ENCODE results near the gene ANKRD52. TPM values are rescaled to one million over a fixed set of nuclear protein-coding genes. Genes with fewer than 3 reads are reported as not detected.
"Not testable (repeated sequence)": the region's sequence is repeated elsewhere in the genome, so short reads cannot be mapped to it uniquely, and the experiment has no call there.

The ANKRD52 gene
- total RNA-seq, 2 donors from 2014 or later, result 46.7 to 50.7 TPM

DNA sequence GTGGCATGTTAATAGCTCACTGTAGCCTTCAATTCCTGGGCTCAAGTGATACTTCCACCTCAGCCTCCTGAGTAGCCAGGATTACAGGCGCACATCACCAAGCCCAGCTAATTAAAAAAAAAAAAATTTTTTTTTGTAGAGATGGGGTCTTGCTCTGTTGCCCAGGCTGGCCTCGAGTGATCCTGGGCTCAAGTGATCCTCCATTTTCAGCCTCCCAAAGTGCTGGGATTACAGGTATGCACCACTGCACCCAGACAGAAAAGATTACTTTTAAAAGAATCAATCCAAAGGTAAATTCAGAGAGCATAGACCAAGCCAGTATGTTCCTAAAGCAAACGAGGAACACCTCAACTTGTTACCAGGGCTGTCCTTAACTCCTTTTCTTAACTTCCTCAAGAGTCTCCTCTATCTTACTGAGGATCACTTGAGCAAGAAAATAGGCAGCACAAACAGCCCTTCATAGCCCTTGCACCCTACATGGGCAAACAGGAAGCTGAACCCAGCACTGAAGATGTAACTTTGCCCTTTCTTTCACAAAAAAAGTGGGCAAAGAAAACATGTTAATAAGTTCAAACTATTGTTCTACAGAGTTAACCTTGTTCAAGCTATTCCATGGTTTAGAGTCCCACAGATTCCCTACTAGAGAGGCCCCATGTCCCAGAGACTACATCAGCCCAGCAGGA lies 30.7 kb upstream of the ANKRD52 start:
- no peaks in the 10 kb centered on the region for H3K27me3 Mint-ChIP-seq (ENCODE audit: low read depth)

DNA sequence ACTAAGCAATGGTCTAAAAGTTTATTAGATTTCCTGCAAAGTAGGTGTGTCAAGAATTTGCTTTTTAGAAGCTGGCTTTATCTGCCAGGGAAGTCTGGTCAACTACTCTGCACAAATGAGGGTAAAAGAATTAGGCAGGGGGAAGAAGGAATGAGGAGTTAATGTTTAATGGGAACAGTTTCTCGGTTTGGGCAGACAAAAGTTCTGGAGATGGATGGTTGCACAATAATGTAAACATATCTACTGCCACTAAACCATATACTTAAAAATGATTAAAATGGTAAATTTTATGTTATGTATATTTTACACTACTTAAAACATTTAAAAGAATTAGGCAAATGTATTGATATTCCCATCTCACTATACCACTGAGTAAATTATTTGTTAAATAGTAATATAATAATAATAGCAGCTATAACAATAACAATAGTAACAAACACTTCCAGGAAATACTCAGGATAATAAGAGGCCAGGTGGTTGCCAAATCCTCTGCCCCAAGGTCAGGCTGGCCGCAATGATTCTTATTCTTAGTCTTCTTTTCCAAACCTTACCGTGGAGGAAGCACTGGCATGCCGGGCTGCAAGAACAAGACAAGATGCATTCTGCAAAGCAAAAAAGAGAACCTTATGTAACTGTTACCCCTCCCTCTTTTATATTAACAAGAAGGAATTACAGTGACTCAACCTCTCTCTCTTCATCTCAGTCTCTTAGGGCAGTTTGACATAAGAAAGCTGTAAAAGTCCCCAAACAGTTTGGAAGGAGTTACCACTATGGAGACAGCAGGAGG lies 28.1 kb upstream of the ANKRD52 start:
- H3K4me1 Mint-ChIP-seq (ENCODE audit: low read depth), result peaks cover 14% of the 10 kb centered on the region
- no peaks in the 10 kb centered on the region for H3K27me3 Mint-ChIP-seq (ENCODE audit: low read depth)
- no peak for DNase-seq
- H3K27ac Mint-ChIP-seq, result no peak overlapping the region
- ATAC-seq (replicated peaks in 1 of 2), result no peak
- H3K4me3 Mint-ChIP-seq, result no peak overlapping the region
- H3K36me3 Mint-ChIP-seq (ENCODE audit: insufficient read depth in 2 of 2), result peaks cover 12 to 29% of the 10 kb centered on the region in 2 donors
- H3K9me3 Mint-ChIP-seq, result no peaks in the 10 kb centered on the region

More for the DNA sequence above, 30.7 kb upstream of the ANKRD52 start:
- no peak for ATAC-seq (replicated peaks in 1 of 2)
- Mint-ChIP-seq H3K27ac (peak overlapping the region; percentile 33), H3K36me3 (ENCODE audit: insufficient read depth in 2 of 2) (peaks cover 4 to 17% of the 10 kb centered on the region in 2 donors), H3K9me3 (no peaks in the 10 kb centered on the region), H3K4me3 (no peak overlapping the region), H3K4me1 (ENCODE audit: low read depth) (peaks cover 35% of the 10 kb centered on the region)
- DNase-seq, result no peak

DNA sequence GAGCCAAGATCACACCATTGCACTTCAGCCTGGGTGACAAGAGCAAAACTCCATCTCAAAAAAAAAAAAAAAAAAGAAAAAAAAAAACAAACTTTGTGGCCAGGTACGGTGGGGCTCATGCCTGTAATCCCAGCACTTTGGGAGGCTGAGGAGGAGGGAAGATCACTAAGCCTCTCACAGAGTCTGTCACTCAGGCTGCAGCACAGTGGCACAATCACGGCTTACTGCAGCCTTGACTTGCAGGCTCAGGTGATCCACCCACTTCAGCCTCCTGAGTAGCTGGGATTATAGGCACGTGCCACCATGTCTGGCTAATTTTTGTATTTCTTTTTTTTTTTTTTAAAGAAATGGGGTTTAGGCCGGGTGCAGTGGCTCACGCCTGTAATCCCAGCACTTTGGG lies 26.1 kb upstream of the ANKRD52 start:
- not testable (repeated sequence) for H3K27ac Mint-ChIP-seq; H3K4me1 Mint-ChIP-seq (ENCODE audit: low read depth); ATAC-seq (replicated peaks in 1 of 2); H3K27me3 Mint-ChIP-seq (ENCODE audit: low read depth); H3K9me3 Mint-ChIP-seq; H3K4me3 Mint-ChIP-seq; DNase-seq
- peaks cover 13 to 27% of the 10 kb centered on the region in 2 donors for H3K36me3 Mint-ChIP-seq (ENCODE audit: insufficient read depth in 2 of 2)

DNA sequence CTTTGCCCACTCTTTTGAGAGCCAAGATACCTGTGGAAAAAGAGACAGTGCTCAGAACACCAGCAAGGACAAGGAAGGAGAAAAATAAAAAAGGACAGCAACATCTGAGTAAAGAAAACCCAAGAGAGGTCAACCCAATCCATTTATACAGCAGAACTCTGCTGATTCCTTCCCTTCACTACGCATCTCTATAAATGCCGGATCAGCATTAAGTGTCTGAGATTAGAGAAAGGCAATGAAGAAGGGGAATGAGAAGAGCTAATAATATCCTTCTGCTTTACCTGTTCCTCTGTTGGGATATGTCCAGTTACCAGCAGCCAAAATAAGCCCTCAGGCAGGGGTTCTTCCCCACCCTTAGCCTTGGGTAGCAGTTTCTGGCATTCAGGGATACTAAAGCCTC lies 24.4 kb upstream of the ANKRD52 start:
- Mint-ChIP-seq H3K9me3 (no peaks in the 10 kb centered on the region), H3K27ac (no peak overlapping the region), H3K27me3 (ENCODE audit: low read depth) (no peaks in the 10 kb centered on the region), H3K36me3 (ENCODE audit: insufficient read depth in 2 of 2) (peaks cover 13 to 30% of the 10 kb centered on the region in 2 donors), H3K4me3 (no peak overlapping the region), H3K4me1 (ENCODE audit: low read depth) (no peaks in the 10 kb centered on the region)
- DNase-seq (no peak), ATAC-seq (replicated peaks in 1 of 2) (no peak)

DNA sequence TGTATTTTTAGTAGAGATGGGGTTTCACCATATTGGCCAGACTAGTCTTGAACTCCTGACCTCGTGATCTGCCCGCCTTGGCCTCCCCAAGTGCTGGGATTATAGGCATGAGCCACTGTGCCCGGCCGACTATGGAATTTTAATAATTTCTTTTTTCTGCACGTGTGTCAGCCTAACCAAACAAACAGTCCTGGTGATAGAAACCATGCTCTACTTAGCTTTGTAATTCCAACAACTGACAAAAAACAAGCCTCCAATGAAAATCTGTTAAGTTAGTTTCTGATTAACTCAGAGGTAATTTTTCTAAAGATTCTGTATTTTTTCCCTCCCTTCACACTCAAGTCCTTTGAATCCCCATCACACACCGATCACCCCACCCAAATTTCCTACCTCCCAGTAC lies 23.8 kb upstream of the ANKRD52 start:
- no peaks in the 10 kb centered on the region for H3K27me3 Mint-ChIP-seq (ENCODE audit: low read depth)
- no peaks in the 10 kb centered on the region for H3K9me3 Mint-ChIP-seq
- ATAC-seq (replicated peaks in 1 of 2) (no peak), DNase-seq (no peak)
- peak overlapping the region; percentile 71 for H3K27ac Mint-ChIP-seq
- H3K4me3 Mint-ChIP-seq, result no peak overlapping the region
- H3K36me3 Mint-ChIP-seq (ENCODE audit: insufficient read depth in 2 of 2), result peaks cover 13 to 30% of the 10 kb centered on the region in 2 donors
- H3K4me1 Mint-ChIP-seq (ENCODE audit: low read depth), result no peaks in the 10 kb centered on the region

DNA sequence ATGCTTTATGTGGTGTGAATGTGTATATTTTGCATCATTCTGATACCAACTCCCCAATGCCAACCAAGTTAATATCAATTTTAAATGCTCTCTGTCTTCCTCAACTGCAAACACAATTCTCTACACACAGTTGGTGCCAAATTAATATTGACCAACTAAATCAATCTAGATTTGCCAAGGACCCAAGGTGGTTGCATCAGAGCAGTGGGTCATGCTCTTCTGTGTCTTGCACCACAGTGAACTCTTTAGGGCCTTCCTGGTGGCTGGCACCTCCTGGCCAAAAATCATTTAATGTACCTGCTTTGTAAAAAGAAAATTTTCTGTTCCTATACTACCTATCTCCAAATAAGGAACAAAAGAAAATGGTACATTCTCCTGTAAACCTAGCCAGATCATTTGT lies 22.7 kb upstream of the ANKRD52 start:
- no peaks in the 10 kb centered on the region for H3K27me3 Mint-ChIP-seq (ENCODE audit: low read depth)
- H3K4me3 Mint-ChIP-seq, result no peak overlapping the region
- H3K4me1 Mint-ChIP-seq (ENCODE audit: low read depth), result no peaks in the 10 kb centered on the region
- peaks cover 14 to 32% of the 10 kb centered on the region in 2 donors for H3K36me3 Mint-ChIP-seq (ENCODE audit: insufficient read depth in 2 of 2)
- no peak for DNase-seq
- ATAC-seq (replicated peaks in 1 of 2), result no peak
- no peaks in the 10 kb centered on the region for H3K9me3 Mint-ChIP-seq
- peak overlapping the region; percentile 16 for H3K27ac Mint-ChIP-seq

DNA sequence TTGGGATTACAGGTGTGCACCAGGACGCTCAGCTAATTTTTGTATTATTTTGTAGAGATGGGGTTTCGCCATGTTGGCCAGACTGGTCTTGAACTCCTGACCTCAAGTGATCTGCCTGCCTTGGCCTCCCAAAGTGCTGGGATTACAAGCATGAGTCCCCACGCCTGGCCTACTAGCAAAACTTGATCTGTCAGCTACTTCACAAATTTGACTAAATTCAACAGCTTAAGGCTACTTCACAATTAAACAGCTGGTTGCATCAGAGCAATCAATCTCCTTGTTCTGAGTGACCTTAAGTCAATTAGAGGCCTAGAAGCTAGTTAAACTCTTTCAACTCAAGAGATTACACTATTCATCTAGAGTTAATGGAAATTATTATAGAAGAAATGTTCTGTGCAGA lies 20.7 kb upstream of the ANKRD52 start:
- Mint-ChIP-seq H3K9me3 (no peaks in the 10 kb centered on the region), H3K36me3 (ENCODE audit: insufficient read depth in 2 of 2) (peaks cover 12 to 33% of the 10 kb centered on the region in 2 donors), H3K27ac (no peak overlapping the region), H3K4me3 (no peak overlapping the region), H3K4me1 (ENCODE audit: low read depth) (no peaks in the 10 kb centered on the region), H3K27me3 (ENCODE audit: low read depth) (no peaks in the 10 kb centered on the region)
- ATAC-seq (replicated peaks in 1 of 2) (no peak), DNase-seq (no peak)

DNA sequence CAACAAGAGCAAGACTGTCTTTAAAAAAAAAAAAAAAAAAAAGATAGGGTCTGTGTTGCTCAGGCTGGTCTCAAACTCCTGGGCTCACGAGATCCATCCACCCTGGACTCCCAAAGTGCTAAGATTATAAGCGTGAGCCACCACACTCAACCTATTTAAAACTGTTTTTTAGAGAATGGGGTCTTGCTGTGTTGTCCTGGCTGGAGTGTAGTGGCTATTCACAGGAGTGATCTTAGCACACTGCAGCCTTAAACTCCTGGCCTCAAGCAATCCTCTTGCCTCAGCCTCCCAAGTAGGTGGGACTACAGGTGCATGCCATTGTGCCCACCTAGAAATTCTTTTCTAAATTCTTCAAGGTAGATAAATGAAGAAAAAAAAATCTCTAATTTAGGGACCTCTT lies 16.1 kb upstream of the ANKRD52 start:
- Mint-ChIP-seq H3K9me3 (no peaks in the 10 kb centered on the region), H3K27ac (no peak overlapping the region), H3K4me3 (no peak overlapping the region), H3K27me3 (ENCODE audit: low read depth) (no peaks in the 10 kb centered on the region), H3K4me1 (ENCODE audit: low read depth) (no peaks in the 10 kb centered on the region), H3K36me3 (ENCODE audit: insufficient read depth in 2 of 2) (peaks cover 6 to 24% of the 10 kb centered on the region in 2 donors)
- ATAC-seq (replicated peaks in 1 of 2) (no peak), DNase-seq (no peak)

DNA sequence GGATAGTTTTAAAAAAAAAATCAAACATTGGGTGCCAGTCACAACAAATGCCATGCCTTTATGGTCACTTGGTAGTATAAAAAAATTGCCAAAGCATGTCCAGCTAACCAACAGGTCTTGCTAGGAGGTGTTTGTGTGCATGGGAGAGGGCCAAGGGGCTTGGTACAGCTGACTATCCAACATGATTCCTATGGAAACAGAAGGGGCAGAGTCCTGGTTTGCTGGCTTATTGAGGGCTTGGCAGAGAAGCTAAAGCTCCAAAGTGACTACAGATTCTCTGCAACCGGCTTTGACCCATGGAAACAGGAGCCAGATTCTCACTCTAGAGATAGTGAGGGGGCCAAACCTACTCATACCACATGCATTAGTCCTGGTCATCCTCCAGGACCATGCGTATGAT lies 14.3 kb upstream of the ANKRD52 start:
- ATAC-seq (replicated peaks in 1 of 2); H3K27ac Mint-ChIP-seq; DNase-seq; H3K27me3 Mint-ChIP-seq (ENCODE audit: low read depth); H3K4me1 Mint-ChIP-seq (ENCODE audit: low read depth); H3K4me3 Mint-ChIP-seq; H3K9me3 Mint-ChIP-seq: not testable (repeated sequence)
- peaks cover 6 to 21% of the 10 kb centered on the region in 2 donors for H3K36me3 Mint-ChIP-seq (ENCODE audit: insufficient read depth in 2 of 2)

DNA sequence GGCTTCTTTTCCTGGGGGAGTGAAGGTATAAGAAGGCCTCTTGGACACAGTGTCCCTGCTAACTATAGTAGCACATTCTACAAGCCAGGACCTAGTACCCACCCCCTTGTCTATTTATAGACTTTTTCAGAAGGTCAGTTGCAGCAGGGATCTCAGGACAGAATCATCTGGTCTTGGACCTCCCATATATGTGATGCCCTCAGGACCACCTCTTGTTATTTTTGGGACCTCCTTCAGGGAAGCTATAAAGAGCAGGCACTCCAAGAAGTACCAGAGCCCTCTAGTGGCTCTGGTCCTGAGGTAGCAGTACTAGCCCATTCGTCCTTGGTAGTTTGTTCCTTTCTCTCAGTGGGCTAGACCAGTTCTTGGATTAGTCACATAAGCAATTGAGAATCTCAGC lies 12.8 kb upstream of the ANKRD52 start:
- Mint-ChIP-seq H3K4me3 (no peak overlapping the region), H3K4me1 (ENCODE audit: low read depth) (peaks cover 16% of the 10 kb centered on the region), H3K36me3 (ENCODE audit: insufficient read depth in 2 of 2) (peaks cover 6 to 20% of the 10 kb centered on the region in 2 donors), H3K27me3 (ENCODE audit: low read depth) (no peaks in the 10 kb centered on the region), H3K9me3 (no peaks in the 10 kb centered on the region), H3K27ac (peak overlapping the region; percentile 71)
- ATAC-seq (replicated peaks in 1 of 2) (no peak), DNase-seq (no peak)

DNA sequence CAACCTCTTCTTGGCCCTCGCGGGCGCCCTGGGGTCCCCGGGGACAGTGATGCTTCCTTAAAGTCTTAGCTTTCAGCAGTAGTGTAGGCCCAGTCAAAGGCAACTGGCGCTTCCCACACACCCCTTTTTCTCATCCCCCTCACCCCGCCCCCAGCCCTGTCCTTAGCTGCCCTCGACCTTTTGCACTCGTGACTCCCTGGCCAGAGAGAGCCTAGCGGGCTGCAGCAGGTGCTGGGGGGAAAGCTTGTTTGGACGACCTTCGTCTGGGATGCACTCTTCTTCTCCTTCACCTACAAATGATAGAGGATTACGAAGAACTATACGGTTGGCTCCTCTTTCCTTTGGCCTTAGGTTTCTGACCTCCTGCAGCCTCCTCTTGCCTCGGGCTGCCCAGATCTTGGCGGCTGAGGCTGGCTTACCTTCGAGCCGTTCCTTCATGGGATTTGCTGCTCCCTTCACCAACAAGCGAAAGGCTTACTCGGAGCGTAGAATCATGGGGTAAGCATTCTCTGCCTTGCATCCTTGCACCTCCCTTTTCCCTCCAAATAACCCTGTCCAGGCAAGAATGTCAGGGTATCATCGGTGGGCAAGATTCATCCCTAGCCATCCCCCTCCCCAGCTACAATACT lies 9.4 kb upstream of the ANKRD52 start:
- H3K27ac Mint-ChIP-seq, result peak overlapping the region; percentile 67
- no peak for DNase-seq
- no peaks in the 10 kb centered on the region for H3K27me3 Mint-ChIP-seq (ENCODE audit: low read depth)

DNA sequence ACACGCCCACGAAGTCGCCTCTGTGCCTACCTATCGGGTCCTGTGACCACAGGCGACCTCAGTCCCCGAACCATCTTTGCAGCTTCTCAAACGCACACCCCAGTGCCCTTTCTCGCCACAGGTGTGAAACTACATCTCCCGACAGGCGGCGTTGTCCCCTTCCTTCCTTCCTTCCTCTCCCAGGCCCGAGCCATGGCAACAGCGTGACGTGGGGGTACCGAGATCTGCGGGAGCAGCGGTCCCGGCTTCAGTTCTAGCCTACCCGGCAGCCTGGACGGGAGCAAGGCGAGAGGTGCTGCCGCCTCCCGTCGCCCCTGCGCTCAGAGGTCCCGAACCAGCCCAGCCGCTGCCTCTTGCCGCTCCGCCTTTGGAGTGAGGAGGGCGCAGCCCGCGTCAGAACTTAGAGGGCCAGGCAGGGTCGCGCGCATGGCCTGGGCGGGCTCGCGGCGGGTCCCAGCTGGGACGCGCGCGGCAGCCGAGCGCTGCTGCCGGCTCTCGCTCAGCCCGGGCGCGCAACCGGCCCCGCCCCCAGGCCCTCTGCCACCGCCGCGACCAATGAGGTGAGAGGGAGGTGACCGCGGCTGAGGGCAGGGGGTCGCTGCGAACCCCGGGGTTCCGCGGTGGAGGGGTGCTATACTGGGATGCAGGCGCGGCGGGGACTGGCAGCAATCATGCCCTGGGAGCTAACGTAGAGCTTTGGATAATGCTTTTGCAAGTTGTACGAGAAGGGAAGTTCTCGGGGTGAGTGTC lies 8.7 kb upstream of the ANKRD52 start, which contains the start of gene COQ10A:
COQ10A (plus strand) TSS at position 250 of the 750 bp plus-strand sequence; CDS start at position 427, 177 bp downstream.
- Mint-ChIP-seq H3K9me3 (no peaks in the 10 kb centered on the region), H3K4me3 (peak within 1 kb of the TSS; percentile 97 to 98), H3K27ac (peak within 1 kb of the TSS; percentile 95), H3K4me1 (ENCODE audit: low read depth) (peaks cover 16% of the 10 kb centered on the region), H3K36me3 (ENCODE audit: insufficient read depth in 2 of 2) (peaks cover 3% of the 10 kb centered on the region in 2 donors), H3K27me3 (ENCODE audit: low read depth) (no peaks in the 10 kb centered on the region)
- ATAC-seq (replicated peaks in 1 of 2) (peak; percentile 91 to 93), DNase-seq (peak; percentile 89 to 90)

More for the DNA sequence above, 9.4 kb upstream of the ANKRD52 start:
- H3K9me3 Mint-ChIP-seq, result no peaks in the 10 kb centered on the region
- H3K4me3 Mint-ChIP-seq, result peak overlapping the region; percentile 97 to 98
- peaks cover 16% of the 10 kb centered on the region for H3K4me1 Mint-ChIP-seq (ENCODE audit: low read depth)
- H3K36me3 Mint-ChIP-seq (ENCODE audit: insufficient read depth in 2 of 2), result peaks cover 3% of the 10 kb centered on the region in 2 donors
- ATAC-seq (replicated peaks in 1 of 2), result no peak
